Measurements from ENCODE around the gene GPR27. TPM values are rescaled to one million over a fixed set of nuclear protein-coding genes. Genes with fewer than 3 reads are reported as not detected.

Gene GPR27
- total RNA-seq, 4 donors from 2014 or later: 2.3 to 11.0 (median 5.5) TPM

DNA sequence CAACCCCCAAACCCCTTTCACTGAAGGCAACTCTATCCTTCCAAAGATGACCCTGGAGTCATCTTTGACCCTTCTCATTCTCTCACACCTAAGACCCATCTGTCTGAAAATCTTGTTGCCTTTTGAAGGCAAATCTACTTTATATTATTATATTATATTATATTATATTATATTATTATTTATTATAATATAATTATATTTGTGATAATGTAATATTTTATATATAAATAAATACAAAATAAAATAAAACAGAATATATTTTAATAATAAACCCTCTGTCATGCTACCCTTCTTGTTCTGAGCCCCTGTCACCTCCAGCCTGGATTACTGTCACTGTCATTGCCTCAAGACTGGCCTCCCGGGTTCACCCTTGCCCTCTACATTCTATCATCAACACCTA is 36.3 kb downstream of the GPR27 start:
- Histone ChIP-seq H3K9me3 (no peaks in the 10 kb centered on the region), H3K27ac (no peak overlapping the region), H3K4me1 (peaks cover 0 to 4% of the 10 kb centered on the region in 2 donors), H3K36me3 (no peaks in the 10 kb centered on the region), H3K27me3 (peaks cover 4% of the 10 kb centered on the region), H3K4me3 (replicated peaks in 1 of 3) (no peak overlapping the region)
- TF ChIP-seq POLR2A (IDR thresholded peaks at IDR 0.05): no peak
- TF ChIP-seq, protein P1, sequence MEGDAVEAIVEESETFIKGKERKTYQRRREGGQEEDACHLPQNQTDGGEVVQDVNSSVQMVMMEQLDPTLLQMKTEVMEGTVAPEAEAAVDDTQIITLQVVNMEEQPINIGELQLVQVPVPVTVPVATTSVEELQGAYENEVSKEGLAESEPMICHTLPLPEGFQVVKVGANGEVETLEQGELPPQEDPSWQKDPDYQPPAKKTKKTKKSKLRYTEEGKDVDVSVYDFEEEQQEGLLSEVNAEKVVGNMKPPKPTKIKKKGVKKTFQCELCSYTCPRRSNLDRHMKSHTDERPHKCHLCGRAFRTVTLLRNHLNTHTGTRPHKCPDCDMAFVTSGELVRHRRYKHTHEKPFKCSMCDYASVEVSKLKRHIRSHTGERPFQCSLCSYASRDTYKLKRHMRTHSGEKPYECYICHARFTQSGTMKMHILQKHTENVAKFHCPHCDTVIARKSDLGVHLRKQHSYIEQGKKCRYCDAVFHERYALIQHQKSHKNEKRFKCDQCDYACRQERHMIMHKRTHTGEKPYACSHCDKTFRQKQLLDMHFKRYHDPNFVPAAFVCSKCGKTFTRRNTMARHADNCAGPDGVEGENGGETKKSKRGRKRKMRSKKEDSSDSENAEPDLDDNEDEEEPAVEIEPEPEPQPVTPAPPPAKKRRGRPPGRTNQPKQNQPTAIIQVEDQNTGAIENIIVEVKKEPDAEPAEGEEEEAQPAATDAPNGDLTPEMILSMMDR (IDR thresholded peaks at IDR 0.05): no peak
- intact Hi-C loops (cut with DNase I): no loop called here
- DNase-seq: no peak
- 86 to 94% methylated on average over 1 of the region's 1 CpG for WGBS, 2 donors

GRCh38 chr3:71791634-71792033 is 38.0 kb downstream of the GPR27 start:
- Histone ChIP-seq H3K9me3 (no peaks in the 10 kb centered on the region), H3K36me3 (no peaks in the 10 kb centered on the region), H3K4me3 (replicated peaks in 1 of 3) (no peak overlapping the region), H3K27me3 (no peaks in the 10 kb centered on the region), H3K4me1 (no peaks in the 10 kb centered on the region), H3K27ac (no peak overlapping the region)
- TF ChIP-seq POLR2A (IDR thresholded peaks at IDR 0.05): no peak
- TF ChIP-seq, protein P1 (IDR thresholded peaks at IDR 0.05): no peak
- intact Hi-C loops (cut with DNase I): no loop called here
- WGBS, 2 donors: 83 to 87% methylated on average over 1 of the region's 1 CpG
- no peak for DNase-seq

- Histone ChIP-seq H3K27me3 (no peaks in the 10 kb centered on the region), H3K27ac (no peak overlapping the region), H3K4me1 (no peaks in the 10 kb centered on the region), H3K4me3 (replicated peaks in 1 of 3) (no peak overlapping the region), H3K36me3 (no peaks in the 10 kb centered on the region), H3K9me3 (no peaks in the 10 kb centered on the region)
- intact Hi-C loops (cut with DNase I): no loop called here
- DNase-seq: no peak
- WGBS, 2 donors: 88 to 97% methylated on average over 3 of the region's 3 CpGs
- TF ChIP-seq, protein P1 (IDR thresholded peaks at IDR 0.05): no peak
- no peak for TF ChIP-seq POLR2A (IDR thresholded peaks at IDR 0.05)
Observed at GRCh38 chr3:71796290-71796689, 42.6 kb downstream of the GPR27 start.

GRCh38 chr3:71797455-71797854 is 43.8 kb downstream of the GPR27 start:
- H3K4me3 ChIP-seq (replicated peaks in 1 of 3): no peak overlapping the region
- no peak for DNase-seq
- WGBS, 2 donors: 88 to 90% methylated on average over 7 of the region's 7 CpGs
- no peaks in the 10 kb centered on the region for H3K36me3 ChIP-seq
- no peaks in the 10 kb centered on the region for H3K4me1 ChIP-seq
- H3K9me3 ChIP-seq: no peaks in the 10 kb centered on the region
- no peak overlapping the region for H3K27ac ChIP-seq
- intact Hi-C loops (cut with DNase I): no loop called here
- no peaks in the 10 kb centered on the region for H3K27me3 ChIP-seq
- TF ChIP-seq, protein P1 (IDR thresholded peaks at IDR 0.05): no peak
- TF ChIP-seq POLR2A (IDR thresholded peaks at IDR 0.05): no peak

DNA sequence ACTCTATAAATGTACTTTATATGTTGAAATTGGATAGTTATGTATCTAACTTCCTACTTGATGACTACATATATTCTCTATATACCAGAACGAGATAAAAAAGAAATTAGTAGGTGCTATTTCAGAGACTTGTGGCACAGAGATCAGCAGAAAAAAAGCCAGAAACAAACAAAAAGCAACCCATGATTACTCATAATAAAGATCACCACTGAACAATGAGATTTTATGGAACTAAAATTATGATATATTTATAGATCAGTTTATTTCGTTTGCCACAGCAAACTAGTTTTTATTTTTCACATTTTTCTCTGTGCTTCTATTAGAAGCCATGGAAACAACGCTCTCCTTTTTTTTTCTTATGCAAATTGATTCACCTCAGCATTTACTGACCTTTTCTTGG is 46.4 kb downstream of the GPR27 start:
- H3K9me3 ChIP-seq: no peaks in the 10 kb centered on the region
- H3K36me3 ChIP-seq: no peaks in the 10 kb centered on the region
- no peaks in the 10 kb centered on the region for H3K4me1 ChIP-seq
- WGBS, 2 donors: 60 to 67% methylated on average over 3 of the region's 3 CpGs
- TF ChIP-seq, protein P1 (IDR thresholded peaks at IDR 0.05): no peak
- no peak for TF ChIP-seq POLR2A (IDR thresholded peaks at IDR 0.05)
- H3K4me3 ChIP-seq (replicated peaks in 1 of 3): no peak overlapping the region
- no peaks in the 10 kb centered on the region for H3K27me3 ChIP-seq
- intact Hi-C loops (cut with DNase I): no loop called here
- H3K27ac ChIP-seq: no peak overlapping the region
- DNase-seq: no peak
